ENCODE data around the gene RDH5.

GRCh38 chr12:55698965-55699364 lies 21.2 kb upstream of the RDH5 start:
- TF ChIP-seq EZH2 (IDR thresholded peaks at IDR 0.05; ENCODE audit: insufficient read depth, poor library complexity, severe bottlenecking) (no peak), EZH2phosphoT487 (IDR thresholded peaks at IDR 0.05; ENCODE audit: insufficient read depth, low read depth) (no peak)
